Psoas muscle (tissue), 8 donors: Measurements from ENCODE around the gene RAB3IP. TPM values are rescaled to one million over a fixed set of nuclear protein-coding genes. Genes with fewer than 3 reads are reported as not detected.

Experiments used
- ATAC-seq, 4 donors: fragments of 200-7000 bp; cut with Tn5 transposase; one replicate each; pipeline ENCODE4 v1.9.1; 2020; ENCODE audit warnings: moderate library complexity in 3 of 4, mild to moderate bottlenecking in 2 of 4
- DNase-seq, 2 donors: peaks; one replicate each; pipeline ENCODE4 v3.0.0-alpha.2; 2020
- H3K27ac ChIP-seq: fragments of 200-600 bp; one replicate; pipeline ENCODE4 v1.8.0; 2022
- H3K27me3 ChIP-seq, 3 donors: fragments of 200-600 bp in 1 of 3; one replicate each; pipeline versions ENCODE4 v1.6.1 to v1.8.0; 2013 to 2022; ENCODE audit warnings: low read length in 2 of 3, mild to moderate bottlenecking in 2 of 3, moderate library complexity in 1 of 3; ENCODE audit not compliant: insufficient read depth in 3 of 3
- H3K36me3 ChIP-seq, 2 donors: fragments of 200-600 bp in 1 of 2; one replicate each; pipeline versions ENCODE4 v1.6.1 to v1.8.0; 2013 to 2022; ENCODE audit warnings: low read depth in 1 of 2, mild to moderate bottlenecking in 1 of 2, moderate library complexity in 1 of 2; ENCODE audit not compliant: insufficient read depth in 1 of 2
- H3K4me1 ChIP-seq: fragments of 200-600 bp; one replicate; pipeline ENCODE4 v1.8.0; 2022
- H3K4me3 ChIP-seq: fragments of 200-600 bp; one replicate; pipeline ENCODE4 v1.8.0; 2022; ENCODE audit warnings: mild to moderate bottlenecking
- H3K9me3 ChIP-seq: fragments of 200-600 bp; one replicate; pipeline ENCODE4 v1.8.0; 2022
- WGBS, 3 donors: extraction: QIAGEN DNeasy Blood & Tissue Kit; methylation state at CpG; one replicate each; pipeline versions ENCODE4 v1.1.6 to v1.1.7; 2013; 5-methylcytosine and 5-hydroxymethylcytosine counted together
- intact Hi-C, 2 donors: fragments of 100-400 bp; cut with DNase I; formaldehyde crosslinking; loops; one replicate each; pipeline versions ENCODE4 v1.11.0 to v1.14.2; 2022
- polyA plus RNA-seq, 3 donors: library from polyadenylated mRNA; stranded (reverse); fragments of 200-250 nt; gene quantifications; one replicate each; pipeline ENCODE4 v1.2.3, GENCODE V29; 2013
- total RNA-seq, 4 donors: library from RNA; stranded (reverse); fragmentation: NEBNext Ultra II Directional in 2 of 4; extraction: Animal tissue kit (Norgen Biotek cat#: 25700) in 2 of 4; gene quantifications; one replicate each; pipeline versions ENCODE4 v1.2.1 to v1.2.4, GENCODE V29; 2021 to 2023
- TF ChIP-seq, protein P1 (sequence below): fragments of 200-600 bp; IDR thresholded peaks from one replicate; pipeline ENCODE4 v1.8.0; 2022; ENCODE audit warnings: antibody characterized with exemption
- donor health status: healthy with polysubstance abuse.
- donor health status: DM: no; HTN: no; CAD: no; lungs with moderate emphysema.
- donor health status: Bipolar disorder and iron deficiency.
- donor health status: healthy.
- donor health status: DM: yes; HTN: yes; CAD: no.
- donor health status: DM: no; HTN: no; CAD: no.
- donor health status: DM: no; HTN: no; CAD: no.
- donor health status: DM: yes; HTN: yes; CAD: no.

Gene RAB3IP
- total and polyA plus RNA-seq, 7 donors, result 11.3 to 38.2 (median 19.3) TPM

DNA sequence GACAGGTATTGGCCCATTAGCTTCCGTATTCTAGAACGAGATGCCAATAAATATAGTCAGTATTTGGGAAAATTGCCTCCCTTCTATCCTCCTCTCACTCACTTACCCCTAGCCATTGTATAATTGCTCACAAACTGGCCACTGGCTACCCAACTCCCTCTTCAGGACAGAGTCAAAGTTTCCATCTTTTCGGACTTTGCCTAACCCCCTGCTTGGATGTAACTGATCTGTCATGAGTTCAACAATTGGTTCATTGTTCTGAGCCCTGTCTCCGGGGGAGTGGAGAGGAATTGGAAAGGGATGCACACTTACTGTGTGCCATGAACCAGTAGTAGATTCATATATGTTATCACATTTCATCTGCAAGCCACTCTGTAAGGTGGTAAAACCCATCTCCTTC lies 98.5 kb downstream of the RAB3IP start:
- no peak overlapping the region for H3K27ac ChIP-seq
- TF ChIP-seq, protein P1, sequence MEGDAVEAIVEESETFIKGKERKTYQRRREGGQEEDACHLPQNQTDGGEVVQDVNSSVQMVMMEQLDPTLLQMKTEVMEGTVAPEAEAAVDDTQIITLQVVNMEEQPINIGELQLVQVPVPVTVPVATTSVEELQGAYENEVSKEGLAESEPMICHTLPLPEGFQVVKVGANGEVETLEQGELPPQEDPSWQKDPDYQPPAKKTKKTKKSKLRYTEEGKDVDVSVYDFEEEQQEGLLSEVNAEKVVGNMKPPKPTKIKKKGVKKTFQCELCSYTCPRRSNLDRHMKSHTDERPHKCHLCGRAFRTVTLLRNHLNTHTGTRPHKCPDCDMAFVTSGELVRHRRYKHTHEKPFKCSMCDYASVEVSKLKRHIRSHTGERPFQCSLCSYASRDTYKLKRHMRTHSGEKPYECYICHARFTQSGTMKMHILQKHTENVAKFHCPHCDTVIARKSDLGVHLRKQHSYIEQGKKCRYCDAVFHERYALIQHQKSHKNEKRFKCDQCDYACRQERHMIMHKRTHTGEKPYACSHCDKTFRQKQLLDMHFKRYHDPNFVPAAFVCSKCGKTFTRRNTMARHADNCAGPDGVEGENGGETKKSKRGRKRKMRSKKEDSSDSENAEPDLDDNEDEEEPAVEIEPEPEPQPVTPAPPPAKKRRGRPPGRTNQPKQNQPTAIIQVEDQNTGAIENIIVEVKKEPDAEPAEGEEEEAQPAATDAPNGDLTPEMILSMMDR, result no peak
- no peaks in the 10 kb centered on the region for H3K9me3 ChIP-seq
- ATAC-seq, result no peak
- H3K4me1 ChIP-seq, result no peaks in the 10 kb centered on the region
- peaks cover 0 to 3% (median 0%) of the 10 kb centered on the region in 3 donors for H3K27me3 ChIP-seq
- no peak for DNase-seq
- intact Hi-C loops, result no loop called here
- H3K4me3 ChIP-seq, result no peak overlapping the region
- H3K36me3 ChIP-seq, result no peaks in the 10 kb centered on the region
- WGBS, 3 donors, result 69 to 71% (median 69%) methylated on average over 4 of the region's 4 CpGs

DNA sequence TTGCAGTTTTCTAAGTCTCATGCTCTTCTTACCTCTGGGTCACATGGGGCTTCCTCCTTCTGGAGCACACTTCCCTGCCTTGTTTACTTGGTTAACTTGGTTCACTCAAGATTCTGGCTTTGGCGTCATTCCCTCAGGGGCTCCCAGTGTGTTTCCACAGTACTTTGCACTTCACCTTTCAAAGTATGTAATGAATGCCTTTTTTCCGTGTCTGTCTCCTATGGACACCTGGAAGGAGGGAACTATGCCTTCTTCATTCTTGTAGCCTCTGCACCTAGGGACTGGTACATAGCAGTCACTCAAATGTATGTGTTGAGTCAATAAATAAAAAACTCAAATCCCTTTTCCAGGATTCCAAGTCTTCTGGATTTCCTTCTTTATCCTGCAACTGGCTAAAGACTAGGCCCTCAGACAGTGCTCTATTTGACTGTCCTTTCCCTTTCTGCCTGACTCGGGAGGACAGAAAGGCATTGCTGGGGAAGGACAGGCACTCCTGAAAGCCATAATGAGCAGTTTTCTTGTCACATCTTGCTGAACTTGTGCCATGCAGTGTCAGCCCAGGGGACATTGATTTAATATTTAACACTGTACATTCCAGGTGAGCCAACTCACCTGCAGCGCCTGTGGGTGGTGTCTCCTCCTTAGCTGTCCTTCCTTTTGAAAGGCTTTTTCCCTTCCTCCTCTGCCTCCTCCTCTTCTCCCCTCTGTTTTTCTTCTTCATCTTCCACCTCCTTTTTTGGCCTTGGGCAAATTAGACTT lies 99.2 kb downstream of the RAB3IP start:
- TF ChIP-seq, protein P1, result no peak
- no peak for ATAC-seq
- WGBS, 3 donors, result 84 to 91% (median 86%) methylated on average over 4 of the region's 4 CpGs
- Histone ChIP-seq H3K9me3 (no peaks in the 10 kb centered on the region), H3K4me3 (no peak overlapping the region), H3K4me1 (no peaks in the 10 kb centered on the region), H3K27me3 (peaks cover 0 to 3% (median 0%) of the 10 kb centered on the region in 3 donors), H3K36me3 (no peaks in the 10 kb centered on the region), H3K27ac (no peak overlapping the region)
- intact Hi-C loops, result no loop called here
- DNase-seq, result no peak

DNA sequence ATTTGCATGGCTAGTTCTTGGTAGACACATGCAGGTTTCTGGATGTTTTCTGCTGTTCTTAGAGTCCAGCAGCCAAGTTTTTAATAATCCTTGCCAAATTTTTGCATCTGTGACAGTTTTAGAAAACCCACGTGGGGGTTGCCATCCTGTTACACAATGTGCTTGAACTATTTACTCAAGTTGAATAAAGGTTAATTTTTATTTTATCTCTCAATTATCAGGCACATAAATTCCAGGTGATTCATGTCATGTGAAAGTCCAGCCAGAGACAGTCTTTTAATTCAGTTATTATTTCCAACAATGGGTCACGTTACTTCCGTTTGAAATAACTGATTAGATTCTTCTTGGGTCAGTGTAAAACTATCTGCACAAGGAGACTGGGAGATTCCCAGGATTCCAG lies 102.1 kb downstream of the RAB3IP start:
- Histone ChIP-seq H3K36me3 (no peaks in the 10 kb centered on the region), H3K9me3 (no peaks in the 10 kb centered on the region), H3K4me1 (no peaks in the 10 kb centered on the region), H3K4me3 (no peak overlapping the region), H3K27me3 (peaks cover 0 to 3% (median 0%) of the 10 kb centered on the region in 3 donors), H3K27ac (no peak overlapping the region)
- TF ChIP-seq, protein P1, result no peak
- ATAC-seq, result no peak
- WGBS, 3 donors, result 19 to 30% (median 22%) methylated on average over 3 of the region's 3 CpGs
- intact Hi-C loops, result no loop called here
- no peak for DNase-seq

DNA sequence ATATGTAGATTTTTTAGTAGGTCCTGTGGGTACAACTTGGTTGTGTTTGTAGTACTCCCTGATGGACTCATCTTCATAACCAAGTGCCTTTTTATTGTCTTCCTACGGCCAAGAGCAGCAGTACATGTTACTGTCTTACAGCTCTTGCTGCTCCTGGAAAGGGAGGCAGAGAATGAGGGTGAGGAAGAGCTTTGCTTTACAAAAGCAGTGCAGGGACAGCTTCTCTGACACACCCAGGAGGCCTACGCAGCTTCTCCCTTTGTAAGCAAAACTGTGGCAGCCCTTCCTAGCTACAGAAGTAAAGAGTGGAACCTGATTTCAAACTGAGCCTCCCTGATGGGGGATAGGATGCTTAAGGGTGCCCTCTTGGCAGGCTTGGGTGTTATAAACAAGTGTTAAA lies 104.9 kb downstream of the RAB3IP start:
- no peak for ATAC-seq
- H3K4me3 ChIP-seq, result no peak overlapping the region
- TF ChIP-seq, protein P1, result no peak
- H3K27ac ChIP-seq, result no peak overlapping the region
- no peak for DNase-seq
- H3K36me3 ChIP-seq, result no peaks in the 10 kb centered on the region
- intact Hi-C loops, result no loop called here
- WGBS, 3 donors, result 60 to 62% (median 60%) methylated on average over 2 of the region's 2 CpGs
- H3K4me1 ChIP-seq, result no peaks in the 10 kb centered on the region
- H3K27me3 ChIP-seq, result peaks cover 0 to 3% (median 0%) of the 10 kb centered on the region in 3 donors
- no peaks in the 10 kb centered on the region for H3K9me3 ChIP-seq

DNA sequence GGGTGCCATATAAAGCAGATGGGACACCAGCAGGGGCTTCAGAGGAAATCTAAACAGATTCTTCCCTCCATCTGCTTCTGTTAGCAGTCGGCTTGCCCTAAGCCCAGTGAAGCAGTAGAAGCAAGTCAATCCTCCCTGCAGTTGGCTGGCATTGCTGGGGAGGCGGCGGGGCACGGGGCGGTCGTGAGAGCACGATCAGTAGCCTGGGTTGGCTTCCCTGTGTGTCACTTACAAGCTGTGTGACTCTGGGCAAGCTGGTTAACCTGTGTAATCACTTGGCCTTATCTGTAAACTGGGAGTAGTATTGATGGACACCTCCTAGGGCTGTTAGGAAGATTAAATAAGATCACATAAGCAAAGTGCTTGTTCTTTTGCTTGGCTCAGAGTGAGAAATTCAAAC lies 105.8 kb downstream of the RAB3IP start:
- H3K4me1 ChIP-seq, result no peaks in the 10 kb centered on the region
- ATAC-seq (no peak), DNase-seq (no peak)
- no peak overlapping the region for H3K27ac ChIP-seq
- H3K36me3 ChIP-seq, result no peaks in the 10 kb centered on the region
- TF ChIP-seq, protein P1, result no peak
- no peak overlapping the region for H3K4me3 ChIP-seq
- no peaks in the 10 kb centered on the region for H3K9me3 ChIP-seq
- WGBS, 3 donors, result 85 to 93% (median 87%) methylated on average over 7 of the region's 7 CpGs
- intact Hi-C loops, result no loop called here
- H3K27me3 ChIP-seq, result peaks cover 0 to 3% (median 0%) of the 10 kb centered on the region in 3 donors
